HFFc6 (cell line): Measurements from ENCODE around the gene SUGCT. TPM values are rescaled to one million over a fixed set of nuclear protein-coding genes. Genes with fewer than 3 reads are reported as not detected.

Experiments used
- DNase-seq: peaks from one replicate; pipeline ENCODE4 v3.0.0-alpha.2; 2018
- H3K27ac Mint-ChIP-seq: 2 replicates; pipeline ENCODE4 v1.8.0; 2020; ENCODE audit warnings: mild to moderate bottlenecking, mixed read lengths
- H3K27me3 Mint-ChIP-seq: 2 replicates; pipeline ENCODE4 v1.8.0; 2021; ENCODE audit warnings: mild to moderate bottlenecking, moderate library complexity, mixed read lengths; ENCODE audit not compliant: insufficient read depth
- H3K36me3 Mint-ChIP-seq: 2 replicates; pipeline ENCODE4 v1.8.0; 2021; ENCODE audit warnings: low read depth, mixed read lengths
- H3K4me1 Mint-ChIP-seq: 2 replicates; pipeline ENCODE4 v1.8.0; 2020; ENCODE audit warnings: low read depth, mixed read lengths
- H3K4me3 Mint-ChIP-seq: 2 replicates; pipeline ENCODE4 v1.8.0; 2020; ENCODE audit warnings: mild to moderate bottlenecking, moderate library complexity, mixed read lengths
- H3K9me3 Mint-ChIP-seq: 2 replicates; pipeline ENCODE4 v1.8.0; 2020; ENCODE audit warnings: mild to moderate bottlenecking, mixed read lengths
- total RNA-seq, 6 experiments: library from RNA; stranded (reverse); fragmentation: NEBNext Ultra II Directional; extraction: Animal tissue kit (Norgen Biotek cat#: 25700); gene quantifications; 2 replicates in 1 of 6; 3 replicates in 5 of 6; pipeline ENCODE4 v1.2.3, GENCODE V29; 2021
- TF ChIP-seq, protein P1 (sequence below): fragments of 200-600 bp; sonication (generic); IDR thresholded peaks from 2 replicates; pipeline ENCODE4 v1.5.0; 2021; ENCODE audit warnings: antibody characterized with exemption, mild to moderate bottlenecking

SUGCT gene
- total RNA-seq, 6 experiments from 2014 or later: 12.9 to 20.1 (median 17.1) TPM

DNA sequence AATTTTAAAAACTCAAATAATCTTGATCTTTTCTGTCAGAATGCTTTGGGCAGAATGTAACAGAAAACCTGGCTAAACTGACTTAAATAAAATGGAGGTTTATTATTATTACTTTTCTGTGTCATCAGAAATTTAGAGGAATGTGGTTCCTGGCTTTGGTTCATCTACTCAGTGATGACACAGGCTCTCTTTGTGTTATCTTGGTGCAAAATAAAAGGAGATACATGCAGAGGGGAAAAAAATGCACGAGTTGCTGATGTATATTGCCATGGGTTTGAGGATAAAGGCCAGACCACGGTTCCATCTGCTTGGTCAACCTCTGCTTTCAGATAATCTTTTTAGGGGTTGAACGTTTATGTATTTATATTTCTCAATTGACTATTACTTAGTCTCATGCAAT lies 181.4 kb downstream of the SUGCT start:
- H3K27me3 Mint-ChIP-seq: no peaks in the 10 kb centered on the region
- no peaks in the 10 kb centered on the region for H3K9me3 Mint-ChIP-seq
- no peak for DNase-seq
- no peaks in the 10 kb centered on the region for H3K36me3 Mint-ChIP-seq
- TF ChIP-seq, protein P1, sequence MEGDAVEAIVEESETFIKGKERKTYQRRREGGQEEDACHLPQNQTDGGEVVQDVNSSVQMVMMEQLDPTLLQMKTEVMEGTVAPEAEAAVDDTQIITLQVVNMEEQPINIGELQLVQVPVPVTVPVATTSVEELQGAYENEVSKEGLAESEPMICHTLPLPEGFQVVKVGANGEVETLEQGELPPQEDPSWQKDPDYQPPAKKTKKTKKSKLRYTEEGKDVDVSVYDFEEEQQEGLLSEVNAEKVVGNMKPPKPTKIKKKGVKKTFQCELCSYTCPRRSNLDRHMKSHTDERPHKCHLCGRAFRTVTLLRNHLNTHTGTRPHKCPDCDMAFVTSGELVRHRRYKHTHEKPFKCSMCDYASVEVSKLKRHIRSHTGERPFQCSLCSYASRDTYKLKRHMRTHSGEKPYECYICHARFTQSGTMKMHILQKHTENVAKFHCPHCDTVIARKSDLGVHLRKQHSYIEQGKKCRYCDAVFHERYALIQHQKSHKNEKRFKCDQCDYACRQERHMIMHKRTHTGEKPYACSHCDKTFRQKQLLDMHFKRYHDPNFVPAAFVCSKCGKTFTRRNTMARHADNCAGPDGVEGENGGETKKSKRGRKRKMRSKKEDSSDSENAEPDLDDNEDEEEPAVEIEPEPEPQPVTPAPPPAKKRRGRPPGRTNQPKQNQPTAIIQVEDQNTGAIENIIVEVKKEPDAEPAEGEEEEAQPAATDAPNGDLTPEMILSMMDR: no peak
- H3K27ac Mint-ChIP-seq: no peak overlapping the region
- no peak overlapping the region for H3K4me3 Mint-ChIP-seq
- peaks cover 17% of the 10 kb centered on the region for H3K4me1 Mint-ChIP-seq

DNA sequence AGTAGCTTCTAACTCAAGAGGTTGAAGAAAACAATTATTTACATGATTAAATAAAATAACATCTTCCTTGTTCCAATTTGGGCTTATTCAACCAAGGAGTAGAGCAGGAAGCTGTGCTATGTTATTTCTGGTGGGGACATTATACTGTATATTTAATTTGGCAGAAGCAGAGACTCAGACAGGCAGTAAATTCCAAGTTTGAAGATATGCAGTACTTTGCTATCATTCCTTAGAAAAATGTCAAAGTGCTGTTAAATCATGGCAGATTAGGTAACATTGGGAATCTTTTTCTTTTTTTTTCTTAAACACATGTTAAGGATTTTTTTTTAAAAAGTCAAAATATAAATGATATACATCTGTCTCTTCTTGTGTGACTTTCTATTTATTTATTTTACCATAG lies 190.1 kb downstream of the SUGCT start:
- no peak for DNase-seq
- peaks cover 12% of the 10 kb centered on the region for H3K4me1 Mint-ChIP-seq
- no peaks in the 10 kb centered on the region for H3K36me3 Mint-ChIP-seq
- H3K9me3 Mint-ChIP-seq: no peaks in the 10 kb centered on the region
- no peak overlapping the region for H3K4me3 Mint-ChIP-seq
- H3K27me3 Mint-ChIP-seq: no peaks in the 10 kb centered on the region
- H3K27ac Mint-ChIP-seq: no peak overlapping the region
- TF ChIP-seq, protein P1: no peak

DNA sequence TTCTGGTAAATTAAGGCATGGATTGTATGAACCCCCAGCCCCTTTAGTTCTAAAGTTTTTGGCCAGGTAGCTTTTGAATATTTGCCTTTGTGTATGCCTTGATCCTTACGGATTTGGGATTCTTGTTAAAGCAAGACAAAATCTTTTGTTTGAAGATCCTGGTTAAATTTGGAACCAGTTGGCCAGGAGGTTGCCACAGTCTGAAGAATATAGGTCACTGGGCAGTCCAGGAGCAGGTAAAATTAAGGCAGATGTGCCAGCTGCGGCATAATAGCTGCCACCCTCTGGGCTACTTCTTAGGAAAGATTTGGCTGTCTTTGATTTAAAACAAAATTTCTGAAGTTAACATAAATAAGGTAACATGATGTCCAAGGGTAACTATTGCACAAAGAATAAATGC lies 192.3 kb downstream of the SUGCT start:
- peaks cover 27% of the 10 kb centered on the region for H3K4me1 Mint-ChIP-seq

DNA sequence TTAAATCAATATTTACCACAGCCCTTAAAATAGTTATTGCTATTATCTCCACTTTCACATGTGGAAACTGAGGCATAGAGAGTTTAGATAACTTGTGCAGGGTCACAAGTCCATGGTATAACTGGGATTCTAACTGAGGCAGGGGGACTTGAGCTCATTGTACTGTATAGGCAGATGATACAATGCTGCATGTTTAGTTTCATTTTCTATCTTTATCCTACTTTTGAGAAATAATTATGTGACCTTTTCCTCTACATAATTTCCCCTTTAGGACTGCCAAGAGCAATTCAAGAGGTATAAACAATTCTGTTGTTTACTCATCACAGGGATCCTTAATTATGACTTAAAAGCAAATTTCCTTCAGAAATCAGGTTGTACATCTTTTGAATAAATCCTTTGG lies 193.1 kb downstream of the SUGCT start:
- DNase-seq: no peak
- TF ChIP-seq, protein P1: no peak
- Mint-ChIP-seq H3K27me3 (no peaks in the 10 kb centered on the region), H3K27ac (no peak overlapping the region), H3K36me3 (no peaks in the 10 kb centered on the region), H3K4me1 (peaks cover 34% of the 10 kb centered on the region), H3K4me3 (no peak overlapping the region), H3K9me3 (no peaks in the 10 kb centered on the region)

More for the DNA sequence above, 192.3 kb downstream of the SUGCT start:
- Mint-ChIP-seq H3K9me3 (no peaks in the 10 kb centered on the region), H3K4me3 (no peak overlapping the region), H3K27me3 (no peaks in the 10 kb centered on the region), H3K27ac (no peak overlapping the region), H3K36me3 (no peaks in the 10 kb centered on the region)
- TF ChIP-seq, protein P1: no peak
- DNase-seq: no peak

DNA sequence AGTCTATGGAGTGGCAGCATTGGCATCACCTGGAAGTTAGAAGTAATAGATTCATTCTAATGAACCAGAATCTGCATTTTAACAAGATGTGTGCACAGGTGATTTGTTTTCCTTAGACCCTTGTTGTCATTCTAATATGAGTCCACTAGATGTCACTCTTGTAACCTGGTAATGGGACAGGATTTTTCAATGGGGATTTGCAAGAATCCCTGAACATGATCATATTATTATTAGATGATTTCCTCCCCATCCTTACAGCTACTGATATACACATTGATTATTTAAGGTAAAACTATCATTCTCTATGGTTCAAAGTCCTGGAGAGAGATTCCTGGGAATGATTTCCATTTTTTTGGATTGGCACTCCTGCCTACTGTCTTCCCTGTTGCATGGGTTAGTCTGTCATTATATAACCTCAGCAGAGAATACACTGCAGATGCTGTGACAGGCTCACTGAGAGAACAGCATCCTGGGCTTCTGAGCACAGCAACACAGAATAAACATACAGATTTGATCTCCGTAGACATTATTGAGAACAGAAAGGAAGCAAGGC lies 194.9 kb downstream of the SUGCT start:
- DNase-seq: peak; percentile 58
- H3K9me3 Mint-ChIP-seq: no peaks in the 10 kb centered on the region
- no peak overlapping the region for H3K27ac Mint-ChIP-seq
- H3K4me1 Mint-ChIP-seq: peaks cover 33% of the 10 kb centered on the region
- no peak overlapping the region for H3K4me3 Mint-ChIP-seq
- TF ChIP-seq, protein P1: peak; percentile 94
- no peaks in the 10 kb centered on the region for H3K27me3 Mint-ChIP-seq
- peaks cover 4% of the 10 kb centered on the region; the same call in 1 of the 2 replicates for H3K36me3 Mint-ChIP-seq
